ENCODE data around the gene PARP14. TPM values are rescaled to one million over a fixed set of nuclear protein-coding genes. Genes with fewer than 3 reads are reported as not detected.

Gene PARP14
- total and polyA plus RNA-seq, 2 donors (not counting 1 experiment from before 2014, with no cell fraction given): 113 to 188 TPM

GRCh38 chr3:122760453-122761271 lies 80.0 kb downstream of the PARP14 start:
- CTCF ChIA-PET: no interaction called here
- Mint-ChIP-seq H3K27ac (no peak overlapping the region), H3K4me1 (peaks cover 11% of the 10 kb centered on the region), H3K27me3 (no peaks in the 10 kb centered on the region), H3K9me3 (ENCODE audit: insufficient read depth) (no peaks in the 10 kb centered on the region), H3K4me3 (no peak overlapping the region)
- Histone ChIP-seq H2AFZ (ENCODE audit: insufficient read depth, low read depth, low read length, poor library complexity, severe bottlenecking) (no peak overlapping the region), H3K4me3 (ENCODE audit: control extremely low read depth in 1 of 5, extremely low read depth in 1 of 5, insufficient read depth in 1 of 5, low read depth in 2 of 5, low read length in 4 of 5) (no peak overlapping the region), H3K27ac (ENCODE audit: low read length in 2 of 2) (no peak overlapping the region), H3K4me2 (replicated peaks; ENCODE audit: low read depth, low read length, poor library complexity, severe bottlenecking) (no peak overlapping the region), H4K20me1 (ENCODE audit: control insufficient read depth, insufficient read depth, low read length, poor library complexity, severe bottlenecking) (no peaks in the 10 kb centered on the region), H3K36me3 (replicated peaks in 1 of 2; ENCODE audit: control extremely low read depth in 1 of 2, control insufficient read depth in 1 of 2, extremely low read depth in 1 of 2, insufficient read depth in 2 of 2, low read length in 1 of 2) (peaks cover 0 to 15% of the 10 kb centered on the region in 2 experiments), H3K4me1 (ENCODE audit: control insufficient read depth in 2 of 2, insufficient read depth in 2 of 2, low read length in 2 of 2) (peaks cover 5 to 7% of the 10 kb centered on the region in 2 donors), H3K9me3 (ENCODE audit: control extremely low read depth in 1 of 3, control insufficient read depth in 2 of 3, insufficient read depth in 1 of 3, low read length in 2 of 3) (no peaks in the 10 kb centered on the region), H3K27me3 (replicated peaks in 1 of 4; ENCODE audit: control extremely low read depth in 1 of 4, control insufficient read depth in 3 of 4, insufficient read depth in 4 of 4, low read length in 3 of 4) (no peaks in the 10 kb centered on the region), H3K9ac (ENCODE audit: low read length) (no peak overlapping the region), H3K79me2 (ENCODE audit: control insufficient read depth, insufficient read depth, low read length) (no peaks in the 10 kb centered on the region)
- POLR2A ChIA-PET: interaction anchor here (1.2 kb wide), 1 partner anchor 34 kb away, joined by 5 read pairs; the partner anchor contains the start of gene SLC49A4
- intact Hi-C loops (cut with micrococcal nuclease): no loop called here
- DNase-seq: no peak
- WGBS (ENCODE audit: insufficient coverage): 100% methylated on average over 1 of the region's 3 CpGs
- TF ChIP-seq, protein P1, sequence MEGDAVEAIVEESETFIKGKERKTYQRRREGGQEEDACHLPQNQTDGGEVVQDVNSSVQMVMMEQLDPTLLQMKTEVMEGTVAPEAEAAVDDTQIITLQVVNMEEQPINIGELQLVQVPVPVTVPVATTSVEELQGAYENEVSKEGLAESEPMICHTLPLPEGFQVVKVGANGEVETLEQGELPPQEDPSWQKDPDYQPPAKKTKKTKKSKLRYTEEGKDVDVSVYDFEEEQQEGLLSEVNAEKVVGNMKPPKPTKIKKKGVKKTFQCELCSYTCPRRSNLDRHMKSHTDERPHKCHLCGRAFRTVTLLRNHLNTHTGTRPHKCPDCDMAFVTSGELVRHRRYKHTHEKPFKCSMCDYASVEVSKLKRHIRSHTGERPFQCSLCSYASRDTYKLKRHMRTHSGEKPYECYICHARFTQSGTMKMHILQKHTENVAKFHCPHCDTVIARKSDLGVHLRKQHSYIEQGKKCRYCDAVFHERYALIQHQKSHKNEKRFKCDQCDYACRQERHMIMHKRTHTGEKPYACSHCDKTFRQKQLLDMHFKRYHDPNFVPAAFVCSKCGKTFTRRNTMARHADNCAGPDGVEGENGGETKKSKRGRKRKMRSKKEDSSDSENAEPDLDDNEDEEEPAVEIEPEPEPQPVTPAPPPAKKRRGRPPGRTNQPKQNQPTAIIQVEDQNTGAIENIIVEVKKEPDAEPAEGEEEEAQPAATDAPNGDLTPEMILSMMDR (IDR thresholded peaks at IDR 0.05): no peak
- TF ChIP-seq EZH2 (IDR thresholded peaks at IDR 0.05; ENCODE audit: borderline replicate concordance, insufficient read depth, low read depth, low read length, poor library complexity, severe bottlenecking): no peak
- ATAC-seq (ENCODE audit: low read depth): no peak

DNA sequence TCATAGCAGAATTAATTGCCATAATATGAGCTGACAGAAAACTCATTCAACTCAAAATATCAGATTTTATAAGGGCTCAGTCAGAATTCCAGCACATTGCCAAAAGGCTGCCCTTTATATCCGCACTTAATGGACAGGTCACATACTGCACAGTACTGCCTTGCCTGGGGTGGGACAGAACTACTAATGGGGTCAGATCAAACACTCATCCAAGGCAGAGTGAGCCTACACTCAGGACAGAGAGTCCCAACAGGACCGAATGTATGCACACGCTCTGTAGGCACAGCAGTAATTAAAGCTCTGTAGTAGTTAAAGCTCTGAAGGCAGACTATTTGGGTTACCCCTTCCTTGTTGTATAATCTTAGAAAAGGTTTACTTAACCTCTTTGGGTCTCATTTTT lies 85.8 kb downstream of the PARP14 start:
- Mint-ChIP-seq H3K4me1 (peaks cover 11% of the 10 kb centered on the region), H3K27ac (no peak overlapping the region), H3K9me3 (ENCODE audit: insufficient read depth) (no peaks in the 10 kb centered on the region), H3K4me3 (no peak overlapping the region), H3K27me3 (no peaks in the 10 kb centered on the region)
- H3K4me2 ChIP-seq (replicated peaks; ENCODE audit: low read depth, low read length, poor library complexity, severe bottlenecking): no peak overlapping the region
- no peaks in the 10 kb centered on the region for H3K9me3 ChIP-seq (ENCODE audit: control extremely low read depth in 1 of 3, control insufficient read depth in 2 of 3, insufficient read depth in 1 of 3, low read length in 2 of 3)
- peaks cover 5 to 7% of the 10 kb centered on the region in 2 donors for H3K4me1 ChIP-seq (ENCODE audit: control insufficient read depth in 2 of 2, insufficient read depth in 2 of 2, low read length in 2 of 2)
- H2AFZ ChIP-seq (ENCODE audit: insufficient read depth, low read depth, low read length, poor library complexity, severe bottlenecking): no peak overlapping the region
- intact Hi-C loops (cut with micrococcal nuclease): no loop called here
- TF ChIP-seq, protein P1 (IDR thresholded peaks at IDR 0.05): no peak
- no peak for TF ChIP-seq EZH2 (IDR thresholded peaks at IDR 0.05; ENCODE audit: borderline replicate concordance, insufficient read depth, low read depth, low read length, poor library complexity, severe bottlenecking)
- ChIA-PET CTCF (interaction anchor here (0.7 kb wide), 1 partner anchor 11 kb away, joined by 3 read pairs; no protein-coding TSS in a partner anchor), POLR2A (no interaction called here)
- H3K9ac ChIP-seq (ENCODE audit: low read length): no peak overlapping the region
- no peaks in the 10 kb centered on the region for H4K20me1 ChIP-seq (ENCODE audit: control insufficient read depth, insufficient read depth, low read length, poor library complexity, severe bottlenecking)
- H3K4me3 ChIP-seq (ENCODE audit: control extremely low read depth in 1 of 5, extremely low read depth in 1 of 5, insufficient read depth in 1 of 5, low read depth in 2 of 5, low read length in 4 of 5): no peak overlapping the region
- H3K27me3 ChIP-seq (replicated peaks in 1 of 4; ENCODE audit: control extremely low read depth in 1 of 4, control insufficient read depth in 3 of 4, insufficient read depth in 4 of 4, low read length in 3 of 4): no peaks in the 10 kb centered on the region
- H3K27ac ChIP-seq (ENCODE audit: low read length in 2 of 2): no peak overlapping the region
- H3K36me3 ChIP-seq (replicated peaks in 1 of 2; ENCODE audit: control extremely low read depth in 1 of 2, control insufficient read depth in 1 of 2, extremely low read depth in 1 of 2, insufficient read depth in 2 of 2, low read length in 1 of 2): peaks cover 1 to 8% of the 10 kb centered on the region in 2 experiments
- DNase-seq (no peak), ATAC-seq (ENCODE audit: low read depth) (no peak)
- no peaks in the 10 kb centered on the region for H3K79me2 ChIP-seq (ENCODE audit: control insufficient read depth, insufficient read depth, low read length)
- WGBS (ENCODE audit: insufficient coverage): 100% methylated on average over 3 of the region's 3 CpGs
